Stimulated activated CD8-positive, alpha-beta memory T cell treated with anti-CD3 and anti-CD28 coated beads, Interleukin-12 subunit alpha, Interleukin-12 subunit beta, amount 100 ng/mL, for 24 hours (primary cell): Measurements from ENCODE around the gene IL1RAPL1.

Experiments
- DNase-seq: peaks from one replicate; pipeline ENCODE4 v3.0.0-alpha.2; 2020; ENCODE audit errors: extremely low read depth

Gene IL1RAPL1

GRCh38 chrX:29890646-29891200 is 1303.5 kb downstream of the IL1RAPL1 start:
- DNase-seq: no peak

GRCh38 chrX:29902004-29902403 is 1314.8 kb downstream of the IL1RAPL1 start:
- DNase-seq: no peak

- DNase-seq: no peak
Measured at GRCh38 chrX:29903360-29903759, 1316.1 kb downstream of the IL1RAPL1 start.

GRCh38 chrX:29911673-29912072 is 1324.4 kb downstream of the IL1RAPL1 start:
- no peak for DNase-seq

- DNase-seq: no peak
Measured at GRCh38 chrX:29913647-29914046, 1326.4 kb downstream of the IL1RAPL1 start.

- no peak for DNase-seq
Measured at GRCh38 chrX:29922607-29923006, 1335.4 kb downstream of the IL1RAPL1 start.

GRCh38 chrX:29926056-29926455 is 1338.8 kb downstream of the IL1RAPL1 start:
- DNase-seq: no peak

- no peak for DNase-seq
Measured at GRCh38 chrX:29926659-29927058, 1339.4 kb downstream of the IL1RAPL1 start.

GRCh38 chrX:29935455-29935854 is 1348.2 kb downstream of the IL1RAPL1 start:
- DNase-seq: no peak

GRCh38 chrX:29940750-29941149 is 1353.5 kb downstream of the IL1RAPL1 start:
- DNase-seq: no peak

GRCh38 chrX:29941287-29941686 is 1354.0 kb downstream of the IL1RAPL1 start:
- no peak for DNase-seq

- DNase-seq: no peak
Measured at GRCh38 chrX:29947225-29947624, 1360.0 kb downstream of the IL1RAPL1 start.

- no peak for DNase-seq
Measured at GRCh38 chrX:29948653-29949052, 1361.4 kb downstream of the IL1RAPL1 start.

GRCh38 chrX:29952016-29952415 is 1364.8 kb downstream of the IL1RAPL1 start:
- DNase-seq: no peak

- DNase-seq: no peak
Measured at GRCh38 chrX:29962061-29962460, 1374.8 kb downstream of the IL1RAPL1 start.

GRCh38 chrX:29965634-29966033 is 1378.4 kb downstream of the IL1RAPL1 start:
- DNase-seq: no peak

- no peak for DNase-seq
Measured at GRCh38 chrX:29992083-29992482, 1404.8 kb downstream of the IL1RAPL1 start.

GRCh38 chrX:30005813-30006212 is 1418.6 kb downstream of the IL1RAPL1 start:
- no peak for DNase-seq
